Endothelial cell (in vitro differentiated cells): ENCODE data around the gene LMO1. TPM values are rescaled to one million over a fixed set of nuclear protein-coding genes. Genes with fewer than 3 reads are reported as not detected.

Experiments
- DNase-seq: peaks from one replicate; pipeline ENCODE4 v3.0.0; 2021; ENCODE audit warnings: low spot score
- H3K27ac Mint-ChIP-seq: one replicate; pipeline ENCODE4 v1.8.0; 2021; ENCODE audit warnings: mixed read lengths, inconsistent platforms; ENCODE audit not compliant: unreplicated experiment
- H3K27me3 Mint-ChIP-seq: one replicate; pipeline ENCODE4 v1.8.0; 2021; ENCODE audit warnings: mild to moderate bottlenecking, moderate library complexity, mixed read lengths, inconsistent platforms; ENCODE audit not compliant: unreplicated experiment
- H3K36me3 Mint-ChIP-seq: one replicate; pipeline ENCODE4 v1.8.0; 2021; ENCODE audit warnings: mild to moderate bottlenecking, low read depth, mixed read lengths, inconsistent platforms; ENCODE audit not compliant: unreplicated experiment
- H3K4me1 Mint-ChIP-seq: one replicate; pipeline ENCODE4 v1.8.0; 2021; ENCODE audit warnings: mild to moderate bottlenecking, mixed read lengths, inconsistent platforms; ENCODE audit not compliant: unreplicated experiment
- H3K4me3 Mint-ChIP-seq: one replicate; pipeline ENCODE4 v1.8.0; 2021; ENCODE audit warnings: mild to moderate bottlenecking, mixed read lengths, inconsistent platforms; ENCODE audit not compliant: unreplicated experiment
- H3K9me3 Mint-ChIP-seq: one replicate; pipeline ENCODE4 v1.8.0; 2021; ENCODE audit warnings: mixed read lengths, inconsistent platforms; ENCODE audit not compliant: unreplicated experiment
- CTCF ChIP-seq: fragments of 200-600 bp; sonication (generic); IDR thresholded peaks from one replicate; pipeline ENCODE4 v1.5.0; 2021; ENCODE audit warnings: antibody characterized with exemption; ENCODE audit not compliant: unreplicated experiment
- total RNA-seq: library from RNA; stranded (reverse); fragmentation: NEBNext Ultra II Directional; extraction: Animal tissue kit (Norgen Biotek cat#: 25700); gene quantifications from one replicate; pipeline ENCODE4 v1.2.1, GENCODE V29; 2021; ENCODE audit not compliant: unreplicated experiment

LMO1 gene
- total RNA-seq, 1 donor from 2014 or later = not detected

- H3K27me3 Mint-ChIP-seq = peaks cover 24% of the 10 kb centered on the region
Measured at GRCh38 chr11:8258784-8259183, 4.9 kb downstream of the LMO1 start.

GRCh38 chr11:8258289-8258688 lies 5.4 kb downstream of the LMO1 start:
- no peaks in the 10 kb centered on the region for H3K36me3 Mint-ChIP-seq
- no peak for DNase-seq
- no peaks in the 10 kb centered on the region for H3K9me3 Mint-ChIP-seq
- no peak overlapping the region for H3K27ac Mint-ChIP-seq
- TF ChIP-seq CTCF = no peak
- H3K27me3 Mint-ChIP-seq = peaks cover 21% of the 10 kb centered on the region
- peaks cover 5% of the 10 kb centered on the region for H3K4me1 Mint-ChIP-seq
- H3K4me3 Mint-ChIP-seq = no peak overlapping the region

More at GRCh38 chr11:8258784-8259183, 4.9 kb downstream of the LMO1 start:
- Mint-ChIP-seq H3K4me3 (no peak overlapping the region), H3K27ac (no peak overlapping the region), H3K4me1 (peaks cover 10% of the 10 kb centered on the region), H3K36me3 (peaks cover under 1% of the 10 kb centered on the region), H3K9me3 (no peaks in the 10 kb centered on the region)
- DNase-seq = no peak
- no peak for TF ChIP-seq CTCF

GRCh38 chr11:8257003-8257664 lies 6.5 kb downstream of the LMO1 start:
- H3K36me3 Mint-ChIP-seq = no peaks in the 10 kb centered on the region
- peaks cover 21% of the 10 kb centered on the region for H3K27me3 Mint-ChIP-seq
- no peak overlapping the region for H3K27ac Mint-ChIP-seq
- no peak for DNase-seq
- no peaks in the 10 kb centered on the region for H3K9me3 Mint-ChIP-seq
- no peak for TF ChIP-seq CTCF
- no peak overlapping the region for H3K4me3 Mint-ChIP-seq
- peaks cover 9% of the 10 kb centered on the region for H3K4me1 Mint-ChIP-seq

GRCh38 chr11:8256271-8257002 lies 7.2 kb downstream of the LMO1 start:
- Mint-ChIP-seq H3K4me1 (peaks cover 12% of the 10 kb centered on the region), H3K36me3 (no peaks in the 10 kb centered on the region), H3K27me3 (peaks cover 15% of the 10 kb centered on the region), H3K4me3 (no peak overlapping the region), H3K9me3 (no peaks in the 10 kb centered on the region), H3K27ac (no peak overlapping the region)
- no peak for TF ChIP-seq CTCF
- DNase-seq = no peak

GRCh38 chr11:8253566-8253965 lies 10.1 kb downstream of the LMO1 start:
- Mint-ChIP-seq H3K4me3 (no peak overlapping the region), H3K9me3 (no peaks in the 10 kb centered on the region)
- TF ChIP-seq CTCF = no peak

More at GRCh38 chr11:8253566-8253965, 10.1 kb downstream of the LMO1 start:
- no peak overlapping the region for H3K27ac Mint-ChIP-seq
- H3K27me3 Mint-ChIP-seq = peaks cover 9% of the 10 kb centered on the region
- peaks cover 8% of the 10 kb centered on the region for H3K4me1 Mint-ChIP-seq
- H3K36me3 Mint-ChIP-seq = no peaks in the 10 kb centered on the region
- no peak for DNase-seq
